NB4 (cell line): ENCODE measurements around the gene TNFRSF12A.

Source experiments
- CTCF ChIP-seq: IDR thresholded peaks from one replicate; pipeline ENCODE4 v1.5.1; 2012; ENCODE audit warnings: low read depth, low read length
- MAX ChIP-seq: IDR thresholded peaks from 2 replicates; pipeline ENCODE4 v1.6.1; 2011; ENCODE audit warnings: low read depth, low read length
- POLR2A ChIP-seq: IDR thresholded peaks from 2 replicates; pipeline ENCODE4 v1.6.1; 2011; ENCODE audit warnings: mild to moderate bottlenecking; ENCODE audit not compliant: insufficient read length; ENCODE audit errors: extremely low read depth

- peak; percentile 60 for TF ChIP-seq CTCF
- no peak for TF ChIP-seq POLR2A
- no peak; the same call in 1 of the 2 replicates for TF ChIP-seq MAX
Measured at GRCh38 chr16:2983706-2984136, 36.4 kb upstream of the TNFRSF12A start.
